Suprapubic skin (tissue), 4 donors: ENCODE measurements around the gene NR2E1. TPM values are rescaled to one million over a fixed set of nuclear protein-coding genes. Genes with fewer than 3 reads are reported as not detected.

ENCODE experiments used
- DNase-seq, 2 donors: peaks; one replicate each; pipeline ENCODE4 v3.0.0-alpha.2; 2019; ENCODE audit warnings: low spot score in 2 of 2
- H3K27ac ChIP-seq: fragments of 200-600 bp; sonication (generic); one replicate; pipeline ENCODE4 v1.5.1; 2019
- H3K27me3 ChIP-seq: fragments of 200-600 bp; sonication (generic); one replicate; pipeline ENCODE4 v1.5.1; 2019
- H3K36me3 ChIP-seq: fragments of 200-600 bp; sonication (generic); one replicate; pipeline ENCODE4 v1.5.1; 2019
- H3K4me1 ChIP-seq: fragments of 200-600 bp; sonication (generic); one replicate; pipeline ENCODE4 v1.5.1; 2019
- H3K4me3 ChIP-seq: fragments of 200-600 bp; sonication (generic); one replicate; pipeline ENCODE4 v1.5.1; 2019; ENCODE audit warnings: mild to moderate bottlenecking
- H3K9me3 ChIP-seq: fragments of 200-600 bp; sonication (generic); one replicate; pipeline ENCODE4 v1.5.1; 2019
- EP300 ChIP-seq: sonication (generic); formaldehyde crosslinking; IDR thresholded peaks from one replicate; pipeline ENCODE4 v1.6.1; 2017; ENCODE audit warnings: antibody characterized with exemption
- POLR2A ChIP-seq, 2 donors: fragments of 450-650 bp; IDR thresholded peaks; one replicate each; pipeline ENCODE4 v1.6.1; 2017; ENCODE audit warnings: antibody characterized with exemption in 2 of 2, mild to moderate bottlenecking in 2 of 2, moderate library complexity in 2 of 2
- POLR2AphosphoS5 ChIP-seq, 3 donors: sonication (generic); formaldehyde crosslinking; IDR thresholded peaks; one replicate each; pipeline ENCODE4 v1.6.1; 2017; ENCODE audit warnings: antibody characterized with exemption in 3 of 3
- WGBS: methylation state at CpG from one replicate; pipeline ENCODE4 v1.1.5; 2018; 5-methylcytosine and 5-hydroxymethylcytosine counted together
- total RNA-seq, 4 donors: library from RNA; depleted of rRNA; stranded (reverse); fragments of >200 nt; gene quantifications; one replicate each; pipeline ENCODE4 v1.1.0, GENCODE V29; 2016
- TF ChIP-seq, protein P1 (sequence below), 2 donors: fragments of 200-600 bp in 1 of 2; fragments of 450-650 bp in 1 of 2; sonication (generic) in 1 of 2; IDR thresholded peaks; one replicate each; pipeline ENCODE4 v1.5.1; 2016 to 2019; ENCODE audit warnings: antibody characterized with exemption in 2 of 2, mild to moderate bottlenecking in 1 of 2, moderate library complexity in 1 of 2

The NR2E1 gene
- total RNA-seq, 4 donors from 2014 or later, result 0.38 TPM; not detected in 3

DNA sequence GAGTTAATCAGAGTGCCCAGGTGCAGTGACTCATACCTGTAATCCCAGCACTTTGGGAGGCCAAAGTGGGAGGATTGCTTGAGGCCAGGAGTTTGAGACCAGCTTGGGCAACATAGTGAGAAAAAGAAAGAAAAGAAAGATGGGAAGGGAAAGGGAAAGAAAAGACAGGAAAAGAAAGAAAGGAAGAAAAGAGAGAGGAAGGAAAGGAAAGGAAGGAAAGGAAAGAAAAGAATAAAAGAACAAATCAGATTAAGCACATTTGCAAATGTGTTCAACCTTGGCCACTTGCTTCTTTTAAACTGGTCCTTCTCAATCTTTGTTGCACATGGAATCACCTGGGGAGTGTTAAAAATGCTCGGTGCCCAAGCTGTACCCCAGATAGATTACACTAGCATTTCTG is 28.0 kb downstream of the NR2E1 start:
- WGBS, result 83% methylated on average over 1 of the region's 1 CpG
- Histone ChIP-seq H3K36me3 (no peaks in the 10 kb centered on the region), H3K27ac (no peak overlapping the region), H3K4me1 (no peaks in the 10 kb centered on the region), H3K4me3 (no peak overlapping the region), H3K9me3 (no peaks in the 10 kb centered on the region), H3K27me3 (peaks cover 13% of the 10 kb centered on the region)
- no peak for TF ChIP-seq EP300
- TF ChIP-seq POLR2A (IDR thresholded peaks at IDR 0.05), result no peak
- TF ChIP-seq POLR2AphosphoS5 (IDR thresholded peaks at IDR 0.05), result no peak
- TF ChIP-seq, protein P1, sequence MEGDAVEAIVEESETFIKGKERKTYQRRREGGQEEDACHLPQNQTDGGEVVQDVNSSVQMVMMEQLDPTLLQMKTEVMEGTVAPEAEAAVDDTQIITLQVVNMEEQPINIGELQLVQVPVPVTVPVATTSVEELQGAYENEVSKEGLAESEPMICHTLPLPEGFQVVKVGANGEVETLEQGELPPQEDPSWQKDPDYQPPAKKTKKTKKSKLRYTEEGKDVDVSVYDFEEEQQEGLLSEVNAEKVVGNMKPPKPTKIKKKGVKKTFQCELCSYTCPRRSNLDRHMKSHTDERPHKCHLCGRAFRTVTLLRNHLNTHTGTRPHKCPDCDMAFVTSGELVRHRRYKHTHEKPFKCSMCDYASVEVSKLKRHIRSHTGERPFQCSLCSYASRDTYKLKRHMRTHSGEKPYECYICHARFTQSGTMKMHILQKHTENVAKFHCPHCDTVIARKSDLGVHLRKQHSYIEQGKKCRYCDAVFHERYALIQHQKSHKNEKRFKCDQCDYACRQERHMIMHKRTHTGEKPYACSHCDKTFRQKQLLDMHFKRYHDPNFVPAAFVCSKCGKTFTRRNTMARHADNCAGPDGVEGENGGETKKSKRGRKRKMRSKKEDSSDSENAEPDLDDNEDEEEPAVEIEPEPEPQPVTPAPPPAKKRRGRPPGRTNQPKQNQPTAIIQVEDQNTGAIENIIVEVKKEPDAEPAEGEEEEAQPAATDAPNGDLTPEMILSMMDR (IDR thresholded peaks at IDR 0.05), result no peak
- DNase-seq, result no peak

DNA sequence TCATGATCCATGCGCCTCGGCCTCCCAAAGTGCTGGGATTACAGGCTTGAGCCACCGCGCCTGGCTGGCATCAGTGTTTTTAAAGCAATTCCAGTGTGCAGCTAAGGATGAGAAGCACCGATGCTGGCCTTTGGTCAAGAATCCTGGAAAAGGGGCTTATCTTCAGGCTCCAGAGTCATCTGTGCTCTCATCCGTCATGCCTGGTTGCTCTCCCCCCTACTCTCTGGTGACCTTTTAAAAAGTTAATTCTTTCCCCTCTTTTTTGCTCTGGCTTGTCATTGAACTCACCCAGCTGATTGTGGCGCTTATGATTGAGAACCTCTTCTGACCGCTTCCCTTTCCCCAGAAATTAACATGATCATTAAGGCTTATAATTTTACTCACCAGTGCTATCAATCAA is 28.7 kb downstream of the NR2E1 start:
- WGBS, result 88% methylated on average over 8 of the region's 8 CpGs
- Histone ChIP-seq H3K4me1 (no peaks in the 10 kb centered on the region), H3K27me3 (peaks cover 13% of the 10 kb centered on the region), H3K36me3 (no peaks in the 10 kb centered on the region), H3K4me3 (no peak overlapping the region), H3K27ac (no peak overlapping the region), H3K9me3 (no peaks in the 10 kb centered on the region)
- DNase-seq, result no peak
- TF ChIP-seq, protein P1 (IDR thresholded peaks at IDR 0.05), result no peak
- TF ChIP-seq POLR2A (IDR thresholded peaks at IDR 0.05), result no peak
- TF ChIP-seq EP300, result no peak
- TF ChIP-seq POLR2AphosphoS5 (IDR thresholded peaks at IDR 0.05), result no peak

DNA sequence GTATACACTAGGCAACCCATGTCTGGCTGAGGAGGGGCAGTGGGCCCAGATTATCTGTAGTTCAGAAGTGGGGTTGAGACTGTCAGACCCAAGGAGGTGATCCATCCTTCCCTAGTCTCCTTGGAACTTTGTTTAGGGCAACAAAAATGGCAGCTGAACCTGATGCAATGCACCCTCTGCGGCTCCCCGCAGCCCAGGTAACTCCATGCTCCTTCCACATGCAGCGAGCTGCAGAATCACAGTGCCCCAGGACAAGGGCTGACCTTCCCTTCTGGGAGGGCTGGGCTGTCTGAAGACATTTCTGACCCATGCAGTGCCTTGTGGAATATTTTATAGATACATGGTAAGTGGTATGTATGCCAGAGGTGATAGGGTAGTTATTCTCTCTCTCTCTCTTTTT is 29.4 kb downstream of the NR2E1 start:
- Histone ChIP-seq H3K9me3 (no peaks in the 10 kb centered on the region), H3K4me3 (no peak overlapping the region), H3K36me3 (no peaks in the 10 kb centered on the region), H3K27ac (no peak overlapping the region), H3K4me1 (no peaks in the 10 kb centered on the region), H3K27me3 (peaks cover 8% of the 10 kb centered on the region)
- TF ChIP-seq POLR2AphosphoS5 (IDR thresholded peaks at IDR 0.05) (no peak), EP300 (no peak), POLR2A (IDR thresholded peaks at IDR 0.05) (no peak)
- TF ChIP-seq, protein P1 (IDR thresholded peaks at IDR 0.05), result no peak
- DNase-seq, result no peak
- WGBS, result 78% methylated on average over 3 of the region's 3 CpGs

DNA sequence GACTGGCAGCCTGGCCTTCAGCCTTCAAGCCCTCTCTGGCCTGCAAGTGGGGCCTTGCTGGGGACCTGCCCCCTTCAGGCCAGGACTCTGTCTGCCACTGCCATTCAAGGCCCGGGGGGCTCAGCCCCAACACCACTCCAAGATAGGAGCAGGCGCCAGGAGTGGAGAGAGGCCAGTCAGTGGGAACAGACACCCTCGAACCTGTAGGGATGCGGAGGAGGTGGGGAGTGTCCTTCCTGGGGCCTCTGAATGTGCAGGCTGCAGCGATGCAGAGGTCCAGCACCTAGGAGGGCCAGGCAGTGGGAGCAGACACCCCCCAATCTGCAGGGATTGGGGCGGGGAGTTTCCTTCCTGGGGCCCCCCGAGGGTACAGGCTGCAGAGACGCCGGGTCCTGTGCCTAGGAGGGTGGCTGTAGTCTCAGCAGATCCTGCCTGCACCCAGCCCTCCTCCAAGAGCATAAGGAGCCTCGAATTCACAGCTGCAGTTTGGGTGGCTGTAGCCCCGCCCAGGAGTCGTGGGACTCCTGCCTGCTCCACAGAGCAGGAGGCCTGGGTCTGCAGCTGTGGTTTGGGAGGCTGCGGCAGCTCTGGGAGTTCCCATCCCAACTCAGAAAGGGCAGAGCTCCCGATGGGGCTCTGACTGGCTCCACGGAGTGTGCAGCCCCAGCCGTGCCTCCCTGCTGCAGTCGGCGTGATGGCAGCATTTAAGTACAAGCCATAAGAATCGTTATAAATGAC is 33.1 kb downstream of the NR2E1 start:
- no peaks in the 10 kb centered on the region for H3K9me3 ChIP-seq
- peaks cover 5% of the 10 kb centered on the region for H3K36me3 ChIP-seq
- no peak for DNase-seq
- H3K4me1 ChIP-seq, result no peaks in the 10 kb centered on the region
- H3K27me3 ChIP-seq, result peaks cover 2% of the 10 kb centered on the region
- WGBS, result 87% methylated on average over 15 of the region's 19 CpGs
- no peak for TF ChIP-seq POLR2AphosphoS5 (IDR thresholded peaks at IDR 0.05)
- TF ChIP-seq POLR2A (IDR thresholded peaks at IDR 0.05), result no peak
- TF ChIP-seq, protein P1 (IDR thresholded peaks at IDR 0.05), result no peak
- TF ChIP-seq EP300, result no peak
- no peak overlapping the region for H3K4me3 ChIP-seq
- no peak overlapping the region for H3K27ac ChIP-seq

DNA sequence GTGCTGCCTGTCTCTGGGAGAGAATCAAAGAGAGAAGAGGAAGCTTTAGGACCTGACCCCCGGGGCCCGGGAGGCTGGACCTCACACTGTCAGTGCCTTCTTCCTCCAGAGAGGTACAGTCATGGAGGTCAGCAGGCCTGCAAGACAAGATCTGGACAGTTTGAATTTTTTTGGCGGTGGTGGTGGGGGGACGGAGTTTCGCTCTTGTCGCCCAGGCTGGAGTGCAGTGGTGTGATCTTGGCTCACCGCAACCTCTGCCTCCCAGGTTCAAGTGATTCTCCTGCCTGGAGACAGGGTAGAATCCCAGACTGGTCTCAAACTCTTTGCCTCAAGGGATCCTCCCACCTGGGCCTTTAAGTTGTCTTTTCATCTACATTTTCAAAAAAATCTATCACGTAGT is 34.4 kb downstream of the NR2E1 start:
- H3K9me3 ChIP-seq, result no peaks in the 10 kb centered on the region
- TF ChIP-seq POLR2A (IDR thresholded peaks at IDR 0.05), result no peak
- TF ChIP-seq EP300, result no peak
- no peak for TF ChIP-seq POLR2AphosphoS5 (IDR thresholded peaks at IDR 0.05)
- TF ChIP-seq, protein P1 (IDR thresholded peaks at IDR 0.05), result no peak
- WGBS, result 94% methylated on average over 8 of the region's 8 CpGs
- H3K36me3 ChIP-seq, result peaks cover 8% of the 10 kb centered on the region
- H3K27ac ChIP-seq, result no peak overlapping the region
- no peaks in the 10 kb centered on the region for H3K27me3 ChIP-seq
- no peak overlapping the region for H3K4me3 ChIP-seq
- H3K4me1 ChIP-seq, result no peaks in the 10 kb centered on the region
- DNase-seq, result no peak
